NCI-H2227 treated with DMSO at 0.1 percent for 48 hours (cell line): ENCODE results near the gene IQSEC3.

Experiments used
- DNase-seq: peaks from one replicate; lab custom pipeline; 2025; lab: John Stamatoyannopoulos, UW

IQSEC3 gene

DNA sequence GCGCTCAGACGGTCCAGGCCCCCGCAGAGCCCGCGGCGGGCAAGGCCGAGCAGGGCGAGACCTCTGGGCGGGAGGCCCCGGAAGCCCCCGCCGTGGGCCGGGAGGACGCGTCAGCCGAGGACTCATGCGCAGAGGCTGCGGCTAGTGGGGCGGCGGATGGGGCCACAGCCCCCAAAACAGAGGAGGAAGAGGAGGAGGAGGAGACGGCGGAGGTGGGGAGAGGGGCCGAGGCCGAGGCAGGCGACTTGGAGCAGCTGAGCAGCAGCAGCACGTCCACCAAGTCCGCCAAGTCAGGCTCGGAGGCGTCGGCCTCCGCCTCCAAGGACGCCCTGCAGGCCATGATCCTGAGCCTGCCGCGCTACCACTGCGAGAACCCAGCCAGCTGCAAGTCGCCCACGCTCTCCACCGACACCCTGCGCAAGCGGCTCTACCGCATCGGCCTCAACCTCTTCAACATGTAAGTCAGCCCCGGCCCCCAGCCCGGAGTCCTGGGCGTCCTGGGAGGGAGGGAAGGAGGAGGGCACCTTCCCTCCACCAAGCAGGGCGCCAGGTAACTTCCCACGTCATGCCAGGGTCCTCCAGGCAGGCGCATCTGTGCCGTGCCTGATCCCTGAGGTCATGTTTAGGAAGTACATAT is 72.4 kb downstream of the IQSEC3 start:
- no peak for DNase-seq

DNA sequence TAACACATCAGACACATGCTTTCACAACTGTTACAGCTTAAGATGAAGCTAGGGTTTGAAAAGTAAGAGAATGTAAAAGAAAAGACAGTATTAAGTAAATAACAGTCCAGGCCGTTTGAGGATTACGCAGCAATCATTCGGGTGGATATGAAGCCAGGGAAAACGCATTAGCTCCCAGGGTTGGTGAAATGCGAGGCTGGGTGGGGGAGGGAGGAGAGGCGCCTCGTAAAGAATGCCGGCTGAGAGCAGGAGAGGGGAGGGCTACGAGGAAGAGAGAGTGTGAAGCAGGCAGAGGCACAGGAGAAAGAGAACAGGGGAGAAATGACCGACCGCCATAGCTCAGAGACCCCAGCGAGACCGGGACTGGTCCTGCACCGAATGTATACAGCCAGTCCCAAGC is 73.0 kb downstream of the IQSEC3 start:
- no peak for DNase-seq

DNA sequence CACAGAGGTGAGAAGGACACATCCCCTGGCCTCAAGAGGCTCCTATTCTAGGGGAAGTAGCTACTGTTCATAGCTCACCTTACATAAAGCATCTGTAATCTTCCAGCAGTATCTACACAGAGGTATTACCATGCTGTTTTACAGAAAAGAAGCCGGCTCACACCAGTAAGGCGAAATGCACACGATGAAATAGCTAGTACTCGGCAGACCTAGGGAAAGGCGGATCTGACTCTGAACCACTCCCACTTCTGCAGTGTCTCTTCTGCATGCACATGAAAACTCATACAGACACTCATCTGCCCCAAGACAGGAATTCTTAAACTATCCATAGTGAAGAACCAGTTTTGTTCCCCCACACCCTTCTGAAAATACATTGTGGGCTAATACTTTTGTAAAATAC is 73.6 kb downstream of the IQSEC3 start:
- DNase-seq = no peak

DNA sequence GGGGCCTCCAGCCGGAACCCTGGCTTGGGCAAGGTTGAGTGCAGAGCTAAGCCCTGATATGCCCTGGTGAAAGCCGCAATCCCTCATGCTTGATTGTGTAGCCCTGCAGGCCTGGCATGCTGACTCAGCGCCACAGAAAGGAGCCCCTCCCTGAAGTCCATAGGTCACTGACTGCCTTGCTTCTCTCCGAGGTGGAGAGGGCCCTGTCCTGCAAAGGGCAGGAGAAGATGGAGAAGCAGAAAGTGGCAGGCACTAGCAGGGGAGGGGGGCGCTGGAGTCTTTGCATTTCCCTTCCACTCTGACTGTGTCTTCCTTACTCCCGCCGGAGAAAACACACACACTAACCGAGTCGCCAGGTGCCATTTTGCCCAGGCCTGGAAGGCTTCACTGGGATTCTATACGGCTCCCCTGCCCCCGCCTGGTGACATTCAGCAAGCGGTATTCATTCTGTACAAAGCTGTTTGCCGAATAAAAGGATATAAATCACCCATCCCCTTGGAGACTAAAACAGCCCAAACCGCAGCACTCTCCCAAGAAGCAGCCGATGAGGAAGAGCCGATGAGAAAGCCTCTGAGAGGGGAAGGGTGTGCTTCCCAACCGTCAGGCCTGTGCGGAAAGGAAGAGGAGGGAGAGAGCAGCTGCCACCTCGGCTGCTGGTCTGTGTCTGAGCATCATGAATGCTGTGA is 77.5 kb downstream of the IQSEC3 start:
- peak; percentile 5 for DNase-seq

DNA sequence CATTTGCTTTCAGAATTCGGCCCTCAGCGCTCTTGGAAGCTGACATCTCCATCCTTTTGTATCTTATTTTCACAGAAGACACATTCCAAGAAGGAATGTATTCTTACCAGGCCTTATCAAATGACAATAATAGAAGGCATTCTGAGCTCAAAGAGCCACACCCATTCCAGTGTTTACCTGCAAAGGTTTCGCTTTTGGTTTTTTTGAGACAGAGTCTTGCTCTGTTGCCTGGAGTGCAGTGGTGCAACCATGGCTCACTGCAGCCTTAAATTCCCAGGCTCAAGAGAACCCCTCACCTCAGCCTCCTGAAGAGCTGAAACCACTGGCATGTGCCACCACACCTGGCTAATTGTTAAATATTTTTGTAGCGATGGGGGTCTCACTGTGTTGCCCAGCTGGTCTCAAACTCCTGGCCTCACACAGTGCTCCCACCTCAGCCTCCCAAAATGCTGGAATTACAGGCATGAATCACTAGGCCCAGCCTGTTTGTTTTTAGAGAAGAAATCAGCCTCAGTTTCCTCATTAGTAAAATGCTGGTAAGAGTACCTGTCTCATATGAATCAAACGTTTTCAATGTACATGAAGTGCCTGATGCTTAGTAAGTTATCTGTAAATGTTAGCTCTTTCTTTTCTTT is 78.2 kb downstream of the IQSEC3 start:
- DNase-seq = no peak

DNA sequence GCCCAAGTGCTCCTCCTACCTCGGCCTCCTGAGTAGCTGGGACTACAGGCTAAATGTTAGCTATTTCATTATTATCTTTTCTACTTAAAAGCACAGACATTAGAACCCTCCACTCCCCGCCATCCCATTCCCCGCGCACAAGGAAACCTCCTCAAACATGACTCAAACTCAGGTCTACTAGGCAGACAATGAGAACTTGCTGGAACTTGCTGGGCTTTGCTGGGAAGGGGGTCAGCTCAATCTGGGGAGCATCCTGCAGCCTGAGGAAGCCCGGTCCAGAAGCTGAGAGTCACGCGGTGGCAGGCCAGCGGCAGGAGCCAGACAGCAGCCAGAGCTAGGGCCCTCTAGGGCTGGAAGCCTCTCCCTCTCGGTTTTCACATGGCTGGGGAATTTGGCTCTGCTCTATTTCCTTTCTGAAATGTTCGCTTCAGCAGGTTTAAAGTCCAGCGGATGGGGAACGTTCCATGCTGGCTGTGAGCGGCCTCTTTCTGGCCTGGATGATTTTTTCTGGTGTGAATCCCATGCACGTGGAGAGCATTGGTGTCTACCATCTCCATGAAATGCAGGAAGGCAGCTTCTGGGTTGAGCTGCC is 78.9 kb downstream of the IQSEC3 start:
- DNase-seq = no peak

DNA sequence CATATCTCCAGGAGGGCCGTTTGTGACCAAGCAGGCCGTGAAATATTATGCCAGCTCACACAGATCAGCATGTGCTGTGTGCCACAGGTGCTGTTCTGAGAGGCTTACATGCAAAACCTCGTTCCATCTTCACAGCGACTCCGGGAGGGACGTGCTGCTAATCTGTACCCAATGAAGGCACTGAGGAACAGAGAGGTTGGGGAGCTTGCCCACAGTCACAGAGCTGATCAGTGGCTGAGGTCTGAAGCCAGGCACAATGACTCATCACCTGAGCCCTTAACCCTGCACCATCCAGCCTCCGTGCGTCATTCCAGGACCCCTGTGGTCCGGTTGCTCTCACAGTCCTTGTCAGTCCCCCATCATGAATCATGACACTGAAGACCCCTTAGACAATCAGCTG is 80.7 kb downstream of the IQSEC3 start:
- DNase-seq = no peak

DNA sequence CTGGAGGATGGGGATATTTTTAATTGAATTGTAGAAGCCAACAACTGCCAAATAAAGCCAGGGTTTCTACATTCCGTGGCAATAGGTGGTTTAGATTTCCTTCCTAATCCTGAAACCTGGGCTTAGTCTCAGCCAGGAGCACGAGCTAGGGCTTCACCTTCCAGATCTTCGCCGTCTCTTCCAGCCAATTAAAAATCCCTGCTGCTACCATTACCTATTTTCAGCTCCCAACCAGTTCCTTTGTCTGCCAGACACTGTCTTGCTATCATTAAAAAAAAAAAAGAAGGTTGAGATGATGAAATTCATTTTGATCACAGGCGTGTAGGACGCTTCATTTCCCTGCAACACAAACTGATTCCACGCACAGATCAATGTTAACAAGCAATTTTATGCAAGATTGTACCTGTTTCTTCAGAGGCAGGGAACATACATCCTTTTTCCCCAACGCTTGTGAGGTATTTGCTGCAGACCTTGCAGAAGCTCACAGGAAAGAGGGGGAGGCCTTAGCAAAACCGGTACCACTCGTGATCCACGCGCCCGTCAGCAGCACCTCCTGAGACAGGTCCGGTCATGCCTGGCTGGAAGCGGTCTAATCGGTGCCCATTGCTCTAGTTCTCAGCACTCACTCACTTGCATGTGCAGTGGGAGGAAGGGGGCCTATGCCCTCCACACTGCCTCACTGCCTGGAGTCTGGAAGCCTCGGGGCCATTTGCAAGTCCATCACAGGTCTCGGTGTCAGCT is 82.3 kb downstream of the IQSEC3 start:
- DNase-seq = no peak

DNA sequence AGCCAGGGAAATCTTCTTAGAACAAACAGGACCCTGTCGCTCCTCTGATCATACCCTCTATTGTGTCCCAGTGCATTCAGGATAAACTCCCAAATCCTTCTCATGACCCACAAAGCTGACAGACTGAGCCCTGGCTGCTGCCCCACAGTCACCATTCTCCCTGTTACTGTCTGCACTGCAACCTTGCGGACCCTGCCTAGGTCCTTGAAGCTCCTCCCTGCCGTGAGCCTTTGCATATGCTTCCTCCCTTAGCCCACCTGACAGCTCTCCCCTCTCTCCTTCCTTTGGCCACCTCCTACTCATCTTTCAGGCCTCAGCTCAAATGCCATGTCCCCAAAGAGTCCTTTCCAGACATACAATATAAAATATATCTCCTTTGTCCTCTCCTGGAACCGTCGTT is 85.0 kb downstream of the IQSEC3 start:
- DNase-seq = no peak

DNA sequence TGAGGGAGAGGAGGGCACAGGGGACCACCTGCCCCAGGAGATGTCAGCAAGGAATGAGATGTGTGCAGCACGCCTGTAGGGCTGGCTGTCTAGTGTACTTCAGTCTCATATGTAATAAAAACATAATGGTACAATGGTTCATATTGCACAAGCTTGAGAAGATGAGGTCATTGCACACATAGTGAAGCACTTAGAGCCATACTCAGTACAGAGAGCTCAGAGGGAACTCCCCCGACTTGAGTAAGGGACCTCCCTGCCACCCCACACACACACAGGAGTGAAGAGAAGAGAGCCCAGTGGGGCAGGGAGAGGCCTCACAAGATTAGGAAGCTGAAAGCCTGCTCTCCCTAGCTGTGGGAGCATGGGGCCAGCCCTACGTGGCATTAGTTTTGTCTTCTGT is 85.9 kb downstream of the IQSEC3 start:
- no peak for DNase-seq

DNA sequence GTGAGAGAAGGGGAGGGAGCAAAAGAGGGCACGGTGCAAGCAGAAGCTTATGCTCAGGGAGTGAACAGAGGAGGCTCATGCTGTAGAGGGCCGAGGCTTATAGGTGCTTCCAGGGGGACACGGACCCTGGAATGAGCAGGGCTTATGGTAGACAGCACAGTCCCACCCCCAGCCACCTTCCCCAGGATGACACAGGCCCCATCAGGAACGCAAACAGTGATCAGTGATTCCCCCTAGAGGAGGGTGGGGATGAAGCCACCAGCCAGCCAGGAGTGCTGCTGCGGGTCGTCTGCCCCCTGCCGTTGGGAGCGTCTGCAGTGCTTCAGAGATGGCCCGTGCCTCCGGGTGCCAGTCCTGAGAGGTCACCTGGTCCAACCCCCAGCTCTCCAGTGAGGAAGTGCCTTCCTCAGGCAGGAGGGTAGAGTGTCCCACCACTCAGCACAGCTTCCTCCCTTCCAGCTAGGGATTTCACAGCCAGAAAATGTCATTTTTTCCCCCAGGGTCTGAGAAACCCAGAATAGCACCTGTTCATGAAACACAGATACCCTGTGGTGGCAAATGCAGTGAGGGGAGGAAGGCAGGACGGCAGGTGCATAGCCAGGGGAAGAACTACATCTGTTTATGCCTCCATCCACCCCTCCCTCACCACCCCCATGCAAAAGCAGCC is 86.6 kb downstream of the IQSEC3 start:
- no peak for DNase-seq

DNA sequence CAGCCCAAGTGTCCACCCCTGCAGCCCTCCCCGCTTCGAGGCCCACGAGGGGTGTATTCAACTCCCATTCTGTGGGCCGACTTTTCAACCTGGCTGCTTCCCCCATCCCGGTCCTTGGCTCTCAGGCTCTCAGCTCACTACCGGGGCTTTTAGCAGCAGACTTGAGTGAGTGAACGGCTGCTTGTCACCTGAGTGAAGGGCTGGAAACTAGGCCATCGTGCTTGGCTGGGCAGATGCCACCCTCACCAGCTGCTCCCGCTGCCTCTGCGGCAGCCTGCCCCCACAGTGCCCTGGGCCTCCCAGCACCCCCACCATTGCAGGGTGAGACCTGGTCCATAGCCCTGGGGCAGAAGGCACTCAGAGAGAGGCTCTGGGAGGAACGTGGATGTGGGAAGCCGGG is 87.5 kb downstream of the IQSEC3 start:
- no peak for DNase-seq

DNA sequence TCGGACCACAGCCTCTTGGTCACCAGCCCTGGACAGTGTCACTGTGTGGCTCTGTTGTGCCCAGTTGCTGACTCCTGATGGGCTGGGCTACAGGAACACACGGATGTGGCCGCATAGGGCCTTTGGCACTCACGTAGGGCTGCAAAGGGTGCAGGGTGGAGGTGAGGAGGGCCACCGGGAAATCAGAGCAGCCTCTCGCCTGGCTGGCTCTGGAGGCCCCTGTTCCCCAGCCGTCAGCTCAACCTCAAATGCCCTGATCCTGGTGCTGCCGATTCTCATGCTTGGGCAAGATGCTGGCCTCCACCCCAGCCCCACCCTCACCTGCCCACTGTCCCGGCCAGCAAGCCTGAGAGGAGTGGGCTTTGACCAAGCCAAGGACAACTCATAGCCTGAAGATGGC is 88.4 kb downstream of the IQSEC3 start:
- no peak for DNase-seq

DNA sequence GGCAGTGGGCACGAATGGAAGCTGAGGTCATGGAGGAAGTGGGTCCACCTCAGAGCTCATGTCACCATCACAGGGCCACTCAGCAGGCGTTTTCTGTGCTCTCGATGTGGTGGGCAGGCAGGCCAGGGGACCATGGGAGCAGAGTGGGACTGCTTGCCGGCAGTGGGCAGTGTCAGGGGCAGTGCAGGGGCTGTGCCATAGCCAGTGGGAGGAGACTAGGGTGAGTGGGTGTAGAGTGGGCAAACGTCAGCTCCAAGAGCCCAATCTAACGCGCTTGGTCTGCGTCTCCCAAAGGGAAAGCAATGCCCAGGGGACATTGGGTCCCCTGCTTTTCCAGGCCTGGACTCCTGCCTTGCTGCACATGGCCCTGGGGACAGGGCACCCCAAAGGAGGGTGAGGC is 89.1 kb downstream of the IQSEC3 start:
- DNase-seq = no peak

DNA sequence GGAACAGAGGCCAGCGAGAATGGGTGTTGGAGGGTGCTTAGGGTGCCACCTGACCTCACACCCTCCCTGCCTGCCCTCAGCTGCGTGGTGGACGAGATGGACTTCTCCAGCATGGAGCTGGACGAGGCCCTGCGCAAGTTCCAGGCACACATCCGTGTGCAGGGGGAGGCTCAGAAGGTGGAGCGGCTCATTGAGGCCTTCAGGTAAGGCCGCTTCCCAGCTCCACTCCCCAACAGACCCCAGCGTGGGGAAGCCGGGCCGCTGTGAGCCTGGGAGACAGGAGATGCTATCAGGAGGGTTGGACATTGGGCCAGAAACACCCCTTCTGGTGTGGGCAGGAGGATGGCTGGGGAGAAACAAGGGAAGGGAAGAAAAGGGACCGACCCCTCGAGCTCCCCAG is 90.4 kb downstream of the IQSEC3 start:
- DNase-seq = no peak

DNA sequence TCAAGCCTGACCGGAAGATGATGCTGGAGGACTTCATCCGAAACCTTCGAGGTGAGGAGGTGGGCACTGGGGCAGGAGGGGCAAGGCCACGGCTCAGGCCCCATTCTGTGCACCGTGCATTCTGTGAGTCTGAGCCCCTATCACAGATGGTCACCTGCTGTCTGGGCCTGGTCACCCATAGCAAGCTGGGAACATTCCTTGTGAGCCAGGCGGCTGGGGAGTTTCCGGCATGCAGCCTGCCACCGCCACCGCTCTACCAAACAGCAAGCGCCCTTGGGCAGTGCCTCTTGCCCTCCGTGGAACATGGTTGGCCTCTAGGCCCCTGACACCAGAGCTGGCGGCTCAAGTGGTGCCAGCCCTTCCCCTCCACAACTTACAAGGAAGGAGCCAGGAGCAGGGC is 91.1 kb downstream of the IQSEC3 start:
- DNase-seq = no peak

DNA sequence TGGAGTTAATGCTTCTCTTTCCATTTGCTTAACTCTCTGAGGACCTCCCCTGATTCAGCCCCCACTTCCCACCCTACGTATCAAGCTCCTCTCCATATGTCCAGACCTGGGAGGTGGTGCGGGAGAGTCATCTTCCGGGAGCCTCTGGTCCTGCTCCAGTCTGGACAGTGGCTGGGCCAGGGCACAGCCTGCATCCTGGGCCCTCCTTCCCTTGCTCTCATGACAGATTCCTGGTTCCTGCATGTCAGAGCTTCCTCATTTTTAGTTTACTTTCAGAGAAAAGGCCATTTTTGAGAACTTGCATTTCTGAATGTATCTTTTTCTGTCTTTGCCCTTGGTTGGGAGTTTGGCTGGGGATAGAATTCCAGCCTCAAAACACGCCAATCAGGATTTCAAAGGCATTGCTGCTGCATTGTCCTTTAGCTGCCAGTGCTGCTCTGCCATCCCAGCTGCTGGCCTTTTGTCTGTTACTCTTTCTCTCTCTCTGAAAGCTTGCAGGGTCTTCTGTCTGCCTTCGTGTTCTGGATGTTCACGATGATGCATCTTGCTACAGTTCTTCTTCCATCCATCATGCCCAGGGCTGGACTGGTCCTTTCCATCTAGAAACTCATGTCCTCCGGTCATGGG is 92.7 kb downstream of the IQSEC3 start:
- no peak for DNase-seq

DNA sequence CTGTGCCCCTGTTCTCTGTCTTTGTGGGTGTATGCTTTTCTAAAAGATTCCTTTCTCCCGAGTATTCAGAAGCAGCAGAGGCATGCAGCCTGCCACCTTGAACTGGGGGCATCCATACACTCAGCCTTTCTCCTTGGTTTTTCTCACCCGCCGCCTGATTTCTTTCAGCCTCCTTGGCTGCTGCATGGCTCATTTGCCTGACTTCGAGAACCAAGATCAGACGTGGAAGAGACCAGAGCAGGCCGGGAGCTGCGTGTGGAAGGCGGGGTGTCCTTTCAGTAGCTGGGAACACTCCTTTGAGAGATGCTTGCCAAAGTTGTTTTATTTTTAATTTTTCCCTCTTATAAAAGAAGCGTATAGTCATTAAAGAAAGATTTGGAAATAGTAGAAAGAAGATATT is 94.3 kb downstream of the IQSEC3 start:
- no peak for DNase-seq

DNA sequence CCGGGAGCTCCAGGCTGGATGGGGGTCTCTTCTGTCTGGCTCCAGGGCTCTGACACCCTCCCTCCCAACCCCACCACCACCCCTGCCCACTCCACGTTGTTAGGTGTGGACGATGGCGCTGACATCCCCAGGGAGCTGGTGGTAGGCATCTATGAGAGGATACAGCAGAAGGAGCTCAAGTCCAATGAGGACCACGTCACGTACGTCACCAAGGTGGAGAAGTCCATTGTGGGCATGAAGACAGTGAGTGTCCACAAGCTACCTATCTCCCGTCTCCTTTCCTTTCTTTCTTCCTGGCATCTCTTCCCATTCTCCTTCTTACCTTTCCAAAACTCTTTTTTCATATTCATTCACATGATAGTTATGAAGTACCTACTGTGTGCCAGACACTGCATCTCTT is 95.3 kb downstream of the IQSEC3 start:
- no peak for DNase-seq

DNA sequence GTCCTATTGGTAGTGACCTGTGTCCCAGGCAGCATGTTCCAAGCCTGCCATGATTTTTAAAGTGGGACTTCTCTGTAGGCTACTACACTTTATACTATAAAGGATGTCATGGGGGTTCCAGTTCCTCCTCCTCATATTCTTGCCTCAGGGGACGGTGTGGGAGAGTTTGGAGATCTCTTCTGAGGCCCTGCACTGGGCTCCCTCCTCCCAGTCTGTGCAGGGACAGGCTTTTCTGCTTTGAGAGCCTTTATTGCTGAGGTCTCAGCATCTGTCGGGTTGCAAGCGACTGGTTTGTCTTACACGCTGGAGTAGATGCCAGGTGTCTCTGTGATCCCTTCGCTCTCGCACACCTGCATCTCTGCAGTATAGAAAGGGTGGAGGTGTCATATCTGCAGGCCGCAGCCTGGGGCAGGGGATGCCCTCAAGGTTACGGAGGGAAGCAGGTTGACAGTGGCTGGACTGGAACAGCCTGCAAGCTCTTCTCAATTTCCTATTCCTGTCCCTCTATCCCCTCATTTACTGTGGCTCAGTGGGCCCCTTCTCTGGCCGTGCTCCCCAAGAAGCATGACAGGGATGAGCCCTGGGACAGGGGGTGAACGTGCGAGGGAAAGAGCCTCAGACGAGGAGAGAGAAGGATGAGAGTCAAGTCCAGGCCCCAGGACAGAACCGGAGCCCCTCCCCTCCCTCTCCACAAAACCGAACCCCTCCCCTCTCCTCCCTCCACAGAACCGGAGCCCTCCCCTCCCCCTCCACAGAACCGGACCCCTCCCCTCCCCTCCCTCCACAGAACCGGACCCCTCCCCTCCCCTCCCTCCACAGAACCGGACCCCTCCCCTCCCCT is 96.1 kb downstream of the IQSEC3 start:
- no peak for DNase-seq
